AG09309 (cell line): ENCODE data around the gene FXYD3.

Source experiments
- DNase-seq: peaks from one replicate; pipeline ENCODE4 v3.0.0-alpha.2; 2010; ENCODE audit warnings: low read depth
- H3K4me3 ChIP-seq: 2 replicates; pipeline ENCODE4 v1.5.1; 2011; ENCODE audit warnings: mild to moderate bottlenecking, low read depth, low read length, moderate library complexity; ENCODE audit not compliant: control insufficient read depth
- TF ChIP-seq, protein P1 (sequence below): IDR thresholded peaks from 2 replicates; pipeline ENCODE4 v1.5.1; 2011; ENCODE audit warnings: mild to moderate bottlenecking, low read depth, low read length, inconsistent platforms; ENCODE audit not compliant: insufficient read depth, control insufficient read depth; ENCODE audit errors: missing control alignments

Gene FXYD3

DNA sequence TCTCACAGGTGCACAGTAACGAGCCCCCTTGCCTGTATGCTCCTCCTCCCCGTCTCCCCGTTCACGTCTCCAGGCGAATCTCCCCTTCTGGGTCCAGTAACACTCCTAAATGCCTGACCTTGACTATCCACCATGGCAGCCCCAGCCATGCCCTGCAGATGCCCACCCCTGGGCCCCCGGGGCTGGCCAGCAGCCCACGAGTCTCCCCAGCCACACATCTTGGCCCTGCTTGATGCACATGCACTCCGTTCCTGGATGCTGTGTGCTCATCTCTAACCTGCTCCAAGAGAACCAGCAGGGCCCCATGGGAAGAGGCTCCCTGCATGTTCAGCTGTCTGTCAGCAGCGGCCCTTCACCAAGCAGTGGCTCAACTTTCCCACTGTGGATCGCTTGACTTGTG lies 42.1 kb upstream of the FXYD3 start:
- TF ChIP-seq, protein P1, sequence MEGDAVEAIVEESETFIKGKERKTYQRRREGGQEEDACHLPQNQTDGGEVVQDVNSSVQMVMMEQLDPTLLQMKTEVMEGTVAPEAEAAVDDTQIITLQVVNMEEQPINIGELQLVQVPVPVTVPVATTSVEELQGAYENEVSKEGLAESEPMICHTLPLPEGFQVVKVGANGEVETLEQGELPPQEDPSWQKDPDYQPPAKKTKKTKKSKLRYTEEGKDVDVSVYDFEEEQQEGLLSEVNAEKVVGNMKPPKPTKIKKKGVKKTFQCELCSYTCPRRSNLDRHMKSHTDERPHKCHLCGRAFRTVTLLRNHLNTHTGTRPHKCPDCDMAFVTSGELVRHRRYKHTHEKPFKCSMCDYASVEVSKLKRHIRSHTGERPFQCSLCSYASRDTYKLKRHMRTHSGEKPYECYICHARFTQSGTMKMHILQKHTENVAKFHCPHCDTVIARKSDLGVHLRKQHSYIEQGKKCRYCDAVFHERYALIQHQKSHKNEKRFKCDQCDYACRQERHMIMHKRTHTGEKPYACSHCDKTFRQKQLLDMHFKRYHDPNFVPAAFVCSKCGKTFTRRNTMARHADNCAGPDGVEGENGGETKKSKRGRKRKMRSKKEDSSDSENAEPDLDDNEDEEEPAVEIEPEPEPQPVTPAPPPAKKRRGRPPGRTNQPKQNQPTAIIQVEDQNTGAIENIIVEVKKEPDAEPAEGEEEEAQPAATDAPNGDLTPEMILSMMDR = no peak
- no peak for DNase-seq
- no peak overlapping the region for H3K4me3 ChIP-seq

DNA sequence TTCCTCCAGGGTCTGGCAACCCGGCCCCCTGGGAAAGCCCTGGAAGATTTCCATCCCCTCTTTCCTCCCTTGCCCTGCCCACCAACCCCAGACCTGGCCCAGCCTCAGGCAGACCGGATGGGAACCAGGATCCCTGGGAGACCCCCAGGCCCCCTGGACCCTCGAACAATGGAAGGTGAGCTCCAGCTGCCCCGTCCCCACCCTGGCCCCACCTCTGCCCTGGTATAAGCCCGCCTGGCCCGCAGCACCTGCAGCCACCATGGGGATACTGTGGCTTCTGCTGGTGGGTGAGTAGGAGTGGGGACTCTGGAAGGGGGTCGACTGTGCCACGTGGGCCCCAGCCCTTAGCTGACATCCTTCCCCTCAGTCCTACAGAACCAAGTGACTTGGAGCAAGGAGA lies 41.7 kb upstream of the FXYD3 start:
- no peak for DNase-seq
- no peak overlapping the region for H3K4me3 ChIP-seq
- TF ChIP-seq, protein P1 = no peak

DNA sequence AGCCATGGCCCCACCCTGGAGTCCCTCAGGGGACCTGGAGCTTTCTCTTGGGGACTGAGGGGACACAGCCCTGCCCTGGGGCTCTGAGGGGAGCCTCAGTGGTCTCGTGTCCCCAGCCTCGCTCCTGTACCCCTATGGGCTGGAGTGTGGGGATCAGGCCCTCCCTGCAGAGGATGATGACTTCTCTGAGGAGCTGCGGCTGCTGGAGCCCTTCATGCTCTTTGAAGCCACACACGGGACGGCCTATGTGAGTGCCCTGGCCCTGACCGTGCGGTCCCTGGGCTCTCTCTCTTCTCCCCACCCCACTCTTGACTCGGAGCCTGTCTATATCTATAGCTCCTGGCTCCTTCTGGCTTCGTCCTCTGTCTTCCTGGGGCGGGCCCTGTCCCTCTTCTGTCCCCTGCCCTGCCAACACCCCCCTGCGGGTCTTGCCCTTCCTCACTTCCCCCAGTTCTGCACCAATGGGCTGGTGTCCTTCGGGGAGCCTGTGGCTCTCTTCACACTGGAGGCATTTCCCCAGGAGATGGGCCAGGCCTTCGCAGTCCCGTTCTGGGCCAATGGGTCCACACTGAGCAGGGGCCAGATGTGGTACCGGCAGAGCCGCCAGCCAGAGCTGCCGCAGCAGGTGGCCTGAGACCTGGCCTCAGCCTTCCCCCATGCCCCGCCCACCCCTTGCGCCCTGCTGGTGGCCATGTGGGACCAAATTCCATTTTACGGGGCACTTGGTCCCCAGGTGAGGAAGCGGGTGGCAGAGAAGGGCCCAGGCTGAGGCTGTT lies 41.0 kb upstream of the FXYD3 start:
- no peak overlapping the region for H3K4me3 ChIP-seq
- TF ChIP-seq, protein P1 = no peak
- DNase-seq = no peak

DNA sequence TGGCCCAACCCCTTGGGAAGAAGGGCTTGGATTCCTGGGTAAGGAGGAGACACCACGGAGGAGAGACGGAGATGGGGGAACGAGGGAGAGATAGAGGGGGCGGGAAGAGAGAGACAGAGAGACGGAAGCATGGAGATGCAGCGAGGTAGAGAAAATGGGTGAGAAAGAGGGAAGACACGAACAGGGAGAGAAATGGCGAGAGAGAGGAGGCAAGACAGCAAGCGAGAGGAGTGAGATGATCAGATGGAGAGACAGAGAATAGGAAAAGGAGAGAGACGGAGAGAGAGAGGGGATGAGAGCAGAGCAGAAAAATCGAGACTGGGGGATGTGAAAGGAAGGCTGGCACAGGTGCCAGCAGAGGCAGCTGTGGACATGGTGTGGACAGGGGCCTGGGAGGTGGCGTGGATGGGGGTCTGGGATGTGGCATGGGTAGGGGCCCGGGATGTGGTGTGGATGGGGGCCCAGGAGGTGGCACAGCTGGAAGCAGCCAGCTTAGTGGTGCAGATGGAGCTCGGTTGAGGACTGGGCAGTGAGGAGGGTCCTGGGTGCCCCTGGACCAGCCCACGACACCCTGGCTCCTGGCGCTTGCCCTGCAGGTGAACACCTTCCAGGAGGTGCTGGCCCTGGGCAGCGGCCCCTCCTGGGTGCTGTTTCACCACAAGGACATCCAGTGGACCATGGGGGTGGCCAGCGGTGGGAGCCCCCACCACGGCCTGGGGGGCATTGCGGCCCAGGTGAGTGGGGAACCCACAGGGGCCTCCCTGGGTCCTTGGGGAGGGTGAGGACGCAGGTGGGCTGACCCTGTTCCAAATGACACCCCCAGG lies 40.2 kb upstream of the FXYD3 start:
- no peak for DNase-seq
- TF ChIP-seq, protein P1 = no peak
- H3K4me3 ChIP-seq = no peak overlapping the region

DNA sequence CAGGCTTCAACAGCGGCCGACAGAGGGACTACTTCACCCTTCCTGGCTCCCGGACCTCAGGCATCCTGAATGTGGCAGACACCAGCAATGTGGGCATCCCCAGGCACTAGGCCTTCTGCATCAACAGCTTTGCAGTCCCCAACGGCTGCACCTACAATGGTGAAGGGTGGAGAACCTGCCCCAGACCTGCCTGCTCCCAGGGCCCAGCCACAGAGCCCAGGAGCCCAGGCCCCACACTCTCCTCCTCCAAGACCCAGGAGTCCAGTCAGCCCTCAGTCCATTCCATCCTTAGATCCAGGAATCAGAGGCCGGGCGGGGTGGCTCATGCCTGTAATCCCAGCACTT lies 39.6 kb upstream of the FXYD3 start:
- no peak for DNase-seq
- H3K4me3 ChIP-seq = no peak overlapping the region
- TF ChIP-seq, protein P1 = no peak

DNA sequence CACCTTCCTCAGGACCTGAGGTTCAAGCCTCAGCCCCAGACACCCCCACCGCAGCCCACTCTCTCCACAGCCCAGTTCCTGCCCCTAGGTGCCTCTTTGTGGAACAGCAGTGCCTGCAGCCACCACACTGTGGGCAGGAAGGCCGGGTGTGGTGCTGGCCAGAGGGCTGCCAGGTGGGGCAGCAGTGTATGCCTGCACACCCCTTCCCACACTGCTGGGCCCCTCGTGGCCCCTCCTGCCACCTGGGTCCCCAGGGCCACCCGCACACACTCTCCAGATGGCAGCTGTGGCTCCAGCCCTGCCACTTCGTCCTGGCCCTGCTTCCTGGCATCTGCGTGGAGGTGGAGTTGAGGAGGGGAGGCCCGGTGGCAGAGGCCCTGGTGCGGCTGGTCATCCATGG lies 39.0 kb upstream of the FXYD3 start:
- TF ChIP-seq, protein P1 = no peak
- DNase-seq = no peak
- no peak overlapping the region for H3K4me3 ChIP-seq
